22Rv1 (cell line): ENCODE measurements around the gene GPNMB.

Source experiments
- CTCF ChIP-seq: fragments of 450-650 bp; IDR thresholded peaks from 2 replicates; pipeline ENCODE4 v1.5.1; 2017; ENCODE audit warnings: mild to moderate bottlenecking
- ZFX ChIP-seq: fragments of 450-650 bp; IDR thresholded peaks from 2 replicates; pipeline ENCODE4 v1.6.1; 2017; ENCODE audit warnings: antibody characterized with exemption, borderline replicate concordance

GRCh38 chr7:23235813-23236221 lies 10.8 kb upstream of the GPNMB start:
- TF ChIP-seq CTCF (no peak), ZFX (no peak)
